GM21528 (cell line): ENCODE data around the gene ZFAND2B.
"Not testable (repeated sequence)": the region's sequence is repeated elsewhere in the genome, so short reads cannot be mapped to it uniquely, and the experiment has no call there.

Experiments
- ATAC-seq: cut with Tn5 transposase; IDR thresholded peaks from one replicate; pipeline ENCODE4 v1.9.1; 2021; ENCODE audit warnings: mild to moderate bottlenecking, moderate library complexity; ENCODE audit not compliant: unreplicated experiment, low FRiP score

ZFAND2B gene

GRCh38 chr2:219247678-219248642, 41.4 kb downstream of the ZFAND2B start:
- ATAC-seq = no peak

GRCh38 chr2:219248845-219249202, 42.2 kb downstream of the ZFAND2B start:
- no peak for ATAC-seq

GRCh38 chr2:219249203-219249980, 42.8 kb downstream of the ZFAND2B start:
- ATAC-seq = peak; percentile 36

- no peak for ATAC-seq
Observed at GRCh38 chr2:219250049-219250781, 43.6 kb downstream of the ZFAND2B start.

GRCh38 chr2:219251656-219252055, 45.1 kb downstream of the ZFAND2B start:
- ATAC-seq = no peak

- no peak for ATAC-seq
Observed at GRCh38 chr2:219252084-219252483, 45.5 kb downstream of the ZFAND2B start.

- no peak for ATAC-seq
Observed at GRCh38 chr2:219252570-219252899, 46.0 kb downstream of the ZFAND2B start.

DNA sequence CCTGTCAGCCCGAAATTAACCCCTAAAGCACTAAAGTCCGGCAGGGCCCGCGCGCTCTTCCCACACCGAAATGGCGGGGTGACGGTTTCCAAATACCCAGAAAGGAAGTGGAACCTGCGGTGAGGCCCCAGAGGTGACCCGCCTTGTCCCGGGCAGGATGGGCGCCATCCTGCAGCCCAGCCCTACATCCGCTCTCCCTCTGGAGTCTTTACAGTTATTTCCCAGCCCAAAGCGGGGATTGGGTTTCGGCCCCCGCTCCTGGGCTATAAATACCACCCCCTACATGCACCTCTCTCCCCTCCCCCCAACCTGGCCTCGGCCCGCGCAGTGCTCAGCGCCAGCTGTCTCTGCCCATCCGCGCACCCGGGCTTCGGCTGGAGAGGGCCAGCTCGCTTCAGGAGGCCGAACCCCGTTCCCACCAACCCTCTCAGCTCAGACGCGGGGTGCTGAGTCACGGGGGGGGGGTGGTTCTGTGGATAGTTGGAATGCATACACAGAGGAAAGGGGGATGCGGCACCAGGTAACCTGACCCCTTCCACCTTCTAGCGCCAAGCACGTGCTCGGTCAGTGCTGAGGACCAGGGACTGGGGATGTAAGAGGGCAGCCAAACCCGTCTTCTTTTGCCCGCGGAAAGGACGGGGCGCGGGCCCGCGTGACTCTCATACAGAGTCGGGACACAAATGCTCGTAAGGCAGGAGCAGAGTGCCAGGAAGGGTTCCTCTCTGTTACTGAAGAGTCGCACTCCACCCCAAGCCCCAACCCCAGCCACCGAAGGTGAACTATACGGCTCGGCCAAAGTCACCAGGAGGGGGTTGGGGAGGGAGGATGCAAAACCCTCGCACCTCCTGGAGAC, 46.5 kb downstream of the ZFAND2B start, which contains the start of gene TUBA4B:
Gene TUBA4B, plus strand, starts transcription at position 344 of the 853 bp plus-strand sequence. Its CDS starts 165 bp downstream, at position 509.
- ATAC-seq = peak; percentile 20

DNA sequence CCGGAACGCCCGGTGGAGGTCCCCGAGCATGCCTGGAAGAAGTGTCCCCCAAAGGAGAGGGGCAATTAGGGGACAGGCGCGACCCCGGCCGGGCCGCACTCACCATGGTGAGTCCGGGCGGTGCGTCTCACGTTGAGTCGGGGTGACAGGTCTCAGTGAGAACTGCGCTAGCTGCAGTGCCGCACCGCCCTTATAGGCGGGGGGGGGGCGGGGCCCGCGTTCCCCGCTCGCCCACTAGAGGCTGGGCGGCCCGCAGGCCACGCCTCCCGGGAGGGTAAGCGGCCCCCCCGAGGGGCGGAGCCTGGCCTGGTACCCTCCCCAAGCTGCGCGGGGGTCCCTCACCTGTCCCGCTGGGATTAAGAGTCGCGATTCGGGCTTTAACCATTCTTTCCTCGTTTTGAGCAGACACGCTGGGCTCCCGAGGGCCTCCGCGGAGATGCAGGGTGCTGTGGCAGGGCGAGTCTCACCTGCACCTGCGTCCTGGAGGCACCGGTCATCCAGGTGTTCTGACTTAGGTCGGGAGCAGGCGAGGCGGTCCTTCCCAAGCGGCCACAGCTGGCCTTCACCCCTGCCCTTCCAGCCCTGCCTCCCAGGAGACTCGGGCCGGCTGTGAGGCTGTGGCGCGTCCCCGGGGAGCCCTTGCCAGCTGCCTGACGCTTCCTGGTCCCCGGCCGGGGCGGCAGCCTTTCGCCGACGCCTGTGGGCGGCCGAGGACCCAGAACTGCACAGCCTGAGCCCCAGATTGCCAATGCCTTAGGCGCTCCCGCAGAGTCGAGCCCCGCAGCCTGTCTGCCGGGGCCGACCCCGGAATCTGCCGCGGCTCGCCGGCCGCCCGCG, 47.4 kb downstream of the ZFAND2B start, which contains the start of gene TUBA4A:
Gene TUBA4A, minus strand, starts transcription at position 166 of the 837 bp plus-strand sequence. Its CDS starts 60 bp downstream, at position 106.
- ATAC-seq = peak; percentile 59

- ATAC-seq = peak; percentile 24
Observed at GRCh38 chr2:219254590-219255201, 48.1 kb downstream of the ZFAND2B start.

DNA sequence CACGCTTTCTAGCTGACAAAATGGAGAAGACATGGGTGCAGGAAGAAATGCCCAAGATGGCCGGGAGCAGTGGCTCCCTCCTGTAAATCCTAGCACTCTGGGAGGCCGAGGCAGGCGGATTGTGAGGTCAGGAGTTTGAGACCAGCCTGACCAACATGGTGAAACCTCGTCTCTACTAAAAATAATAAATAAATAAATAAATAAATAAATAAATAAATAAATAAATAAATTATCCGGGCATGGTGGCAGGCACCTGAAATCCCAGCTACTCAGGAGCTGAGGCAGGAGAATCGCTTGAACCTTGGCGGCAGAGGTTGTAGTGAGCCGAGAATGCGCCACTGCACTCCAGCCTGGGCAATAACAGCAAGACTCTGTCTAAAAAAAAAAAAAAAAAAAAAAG, 52.4 kb downstream of the ZFAND2B start:
- not testable (repeated sequence) for ATAC-seq
